CD1c-positive myeloid dendritic cell (primary cell): ENCODE measurements around the gene UBE2V1.
"Not testable (repeated sequence)": the region's sequence is repeated elsewhere in the genome, so short reads cannot be mapped to it uniquely, and the experiment has no call there.

Experiments used
- DNase-seq: peaks from one replicate; pipeline ENCODE4 v3.0.0-alpha.2; 2016; ENCODE audit errors: extremely low spot score

UBE2V1 gene

GRCh38 chr20:50112512-50113419 lies at the start of gene UBE2V1:
TSS of gene UBE2V1 (minus strand) at chr20:50113150. CDS start at chr20:50113128, 22 bp downstream.
- DNase-seq: peak; percentile 97

DNA sequence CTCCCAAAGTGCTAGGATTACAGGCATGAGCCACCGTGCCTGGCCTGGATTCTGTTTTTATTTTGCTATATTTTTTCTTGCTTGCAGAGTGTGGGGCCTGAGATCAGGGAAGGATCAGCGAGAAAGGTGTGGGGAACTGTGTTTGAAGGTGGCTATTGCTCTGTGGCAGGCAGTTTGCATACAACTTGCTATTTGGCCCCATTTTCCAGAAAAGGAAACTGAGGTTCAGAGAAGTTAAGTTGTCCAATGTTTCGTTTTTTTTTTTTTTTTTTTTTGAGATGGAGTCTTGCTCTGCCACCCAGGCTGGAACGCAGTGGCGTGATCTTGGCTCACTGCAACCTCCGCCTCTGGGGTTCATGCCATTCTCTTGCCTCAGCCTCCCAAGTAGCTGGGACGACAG lies 48.5 kb upstream of the UBE2V1 start:
- not testable (repeated sequence) for DNase-seq

- peak; percentile 97 for DNase-seq
These were observed 40.8 kb upstream of the UBE2V1 start, which contains the start of gene PEDS1 for GRCh38 chr20:50153500-50154377. TSS of gene PEDS1 (minus strand) at chr20:50153723. CDS start at chr20:50153637, 86 bp downstream.

GRCh38 chr20:50153153-50153499 lies 40.2 kb upstream of the UBE2V1 start:
- DNase-seq: no peak

GRCh38 chr20:50152394-50153152 lies 39.6 kb upstream of the UBE2V1 start:
- peak; percentile 37 for DNase-seq

DNA sequence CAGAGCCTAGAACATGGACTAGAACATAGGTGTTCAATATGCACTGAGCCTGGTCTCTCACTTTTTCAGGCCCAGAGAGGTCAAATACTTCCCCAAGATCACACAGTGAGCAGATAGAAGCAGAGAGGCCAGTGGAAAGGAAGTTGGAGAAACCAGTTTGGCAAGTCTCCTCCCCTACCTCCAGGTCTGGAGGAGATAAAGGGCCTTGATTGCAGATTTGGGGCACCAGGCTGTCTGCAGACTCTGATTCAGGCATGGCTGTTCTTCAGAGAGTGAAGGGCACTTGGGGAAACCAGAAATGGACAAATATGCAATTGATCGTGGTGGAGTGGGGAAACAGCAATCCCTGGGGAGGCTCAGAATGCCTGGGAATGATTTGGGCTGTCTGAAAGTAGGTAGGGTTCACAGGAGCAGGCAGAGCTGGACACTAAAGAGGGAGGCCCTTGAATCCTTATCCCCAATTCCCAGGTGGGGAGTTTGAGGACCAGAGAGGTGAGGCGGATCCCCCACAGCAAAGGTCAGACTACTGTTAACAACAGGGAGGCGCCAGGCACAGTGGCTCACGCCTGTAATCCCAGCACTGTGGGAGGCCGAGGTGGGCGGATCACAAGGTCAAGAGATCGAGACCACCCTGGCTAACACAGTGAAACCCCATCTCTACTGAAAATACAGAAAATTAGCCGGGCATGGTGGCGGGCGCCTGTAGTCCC lies 38.2 kb upstream of the UBE2V1 start:
- no peak for DNase-seq

GRCh38 chr20:50149481-50150254 lies 36.7 kb upstream of the UBE2V1 start:
- no peak for DNase-seq

DNA sequence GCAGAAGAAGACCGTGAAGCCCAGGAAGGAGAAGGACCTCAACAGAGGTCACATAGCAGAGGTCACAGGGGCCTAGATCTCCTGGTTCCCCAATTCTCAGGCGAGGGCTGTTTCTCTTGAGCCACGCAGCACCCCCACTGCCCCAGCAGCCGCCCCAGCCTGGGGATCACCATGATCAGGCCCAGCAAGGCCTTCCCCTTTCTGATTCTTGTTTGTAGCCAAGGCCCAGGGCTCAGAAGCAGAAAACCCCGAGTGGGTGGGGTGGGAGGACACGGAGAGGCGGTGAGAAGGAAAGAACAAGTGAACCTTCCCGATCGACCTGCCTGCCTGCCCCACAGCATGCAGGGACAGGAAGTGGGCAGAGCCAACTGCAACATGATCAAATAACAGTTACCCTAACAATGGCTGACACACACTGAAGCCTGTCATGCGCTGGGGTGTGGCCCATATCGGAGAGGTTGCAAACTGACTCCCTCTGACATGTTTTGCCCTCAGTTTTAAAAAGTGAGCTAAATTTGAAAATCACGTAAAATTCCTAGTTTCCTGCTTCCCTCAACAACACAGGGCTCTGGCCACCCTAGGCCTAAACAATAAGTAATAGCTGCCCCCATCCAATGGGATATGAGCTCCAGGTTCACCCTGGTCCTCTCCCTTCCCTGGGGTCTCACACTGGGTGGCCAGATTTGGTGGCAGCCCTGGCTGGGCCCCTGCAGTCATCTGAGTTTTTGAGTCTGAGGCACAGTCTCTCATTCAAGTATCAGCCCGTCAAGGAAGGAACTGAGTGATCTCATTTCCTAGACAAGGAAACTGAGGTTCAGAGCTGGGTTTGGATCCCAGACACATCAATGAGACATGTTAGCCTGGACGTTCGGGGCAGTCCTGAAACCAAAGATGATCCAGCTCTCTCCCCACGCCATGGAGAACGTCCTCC lies 34.0 kb upstream of the UBE2V1 start:
- peak; percentile 94 for DNase-seq

- DNase-seq: no peak
These were observed 33.3 kb upstream of the UBE2V1 start for GRCh38 chr20:50146214-50146613.

DNA sequence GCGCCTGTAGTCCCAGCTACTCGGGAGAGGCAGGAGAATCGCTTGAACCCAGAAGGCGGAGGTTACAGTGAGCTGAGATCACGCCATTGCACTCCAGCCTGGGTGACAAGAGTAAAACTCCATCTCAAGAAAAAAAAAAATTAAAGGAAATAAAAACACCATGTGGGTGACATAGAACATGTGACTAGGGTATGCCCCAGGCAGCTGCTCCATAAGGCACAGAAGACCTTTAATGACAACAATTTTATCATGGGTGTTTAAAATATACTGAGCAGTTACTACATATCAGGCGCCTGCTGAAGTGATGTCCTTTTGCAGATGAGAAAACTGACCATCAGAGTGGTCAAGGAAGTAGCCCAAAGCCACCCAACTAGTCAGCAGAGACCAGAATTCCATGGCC lies 32.6 kb upstream of the UBE2V1 start:
- DNase-seq: peak; percentile 28

- peak; percentile 90 for DNase-seq
These were observed 31.4 kb upstream of the UBE2V1 start for GRCh38 chr20:50144362-50144761.

GRCh38 chr20:50142812-50143211 lies 29.9 kb upstream of the UBE2V1 start:
- DNase-seq: no peak

DNA sequence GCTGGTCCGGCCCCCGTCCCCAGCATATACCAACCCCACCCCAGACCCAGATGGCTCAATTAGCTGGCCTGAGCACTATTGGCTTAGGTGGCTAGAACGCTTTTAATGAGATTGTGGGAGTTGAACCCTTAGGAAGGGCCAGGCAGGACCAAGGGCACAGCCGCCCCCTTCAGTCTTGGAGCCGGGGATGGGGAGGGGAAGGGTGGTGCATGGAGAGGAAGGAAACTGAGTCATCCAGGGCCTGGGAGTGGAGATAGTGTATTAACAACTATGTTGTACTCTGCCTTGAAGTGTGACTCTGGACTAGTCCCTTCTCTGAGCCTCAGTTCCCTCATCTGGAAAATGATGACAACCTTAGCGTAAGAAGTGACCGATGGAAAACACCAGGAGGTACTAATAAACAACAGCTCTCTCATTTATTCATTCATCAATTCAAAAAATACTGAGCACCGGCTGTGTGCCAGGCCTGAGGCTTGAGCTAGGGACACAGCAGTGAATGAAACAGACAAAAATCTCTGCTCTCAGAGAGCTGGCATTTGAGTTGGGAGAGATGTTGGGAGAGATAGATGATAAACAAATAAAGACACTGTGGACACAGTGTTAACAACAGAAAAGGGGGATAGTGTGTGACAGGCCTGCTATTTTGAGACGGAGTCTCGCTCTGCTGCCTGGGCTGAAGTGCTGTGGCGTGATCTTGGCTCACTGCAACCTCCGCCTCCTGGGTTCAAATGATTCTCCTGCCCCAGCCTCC lies 29.0 kb upstream of the UBE2V1 start:
- no peak for DNase-seq

GRCh38 chr20:50141018-50141675 lies 28.2 kb upstream of the UBE2V1 start:
- DNase-seq: no peak

- no peak for DNase-seq
These were observed 27.4 kb upstream of the UBE2V1 start for GRCh38 chr20:50140339-50140859.

GRCh38 chr20:50138479-50139393 lies 25.8 kb upstream of the UBE2V1 start:
- DNase-seq: peak; percentile 28

DNA sequence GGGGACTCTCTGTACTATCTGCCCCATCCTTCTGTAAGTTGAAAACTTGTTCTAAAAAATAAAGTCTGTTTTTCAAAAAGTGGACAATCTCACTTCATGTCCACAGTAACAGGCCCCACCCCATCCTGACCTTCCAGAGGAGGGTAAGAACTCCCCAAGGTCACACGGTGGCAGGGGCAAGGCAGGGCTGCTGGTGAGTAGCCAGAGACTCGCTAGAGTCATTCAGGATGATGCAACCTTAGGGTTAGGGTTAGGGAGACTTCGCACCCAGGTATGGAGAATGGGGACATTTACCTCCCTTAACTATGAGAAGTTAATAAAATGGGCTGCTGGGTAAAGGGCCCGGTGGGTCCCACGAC lies 25.1 kb upstream of the UBE2V1 start:
- DNase-seq: no peak
